SIG-M5 (cell line): Measurements from ENCODE around the gene RCOR1.

Experiments used
- DNase-seq: peaks from one replicate; lab custom pipeline; 2025; lab: John Stamatoyannopoulos, UW

The RCOR1 gene

GRCh38 chr14:102678394-102678793 is 85.9 kb downstream of the RCOR1 start:
- DNase-seq: no peak

GRCh38 chr14:102683399-102684297 is 91.2 kb downstream of the RCOR1 start:
- no peak for DNase-seq

- no peak for DNase-seq
Observed at GRCh38 chr14:102684298-102684663, 91.8 kb downstream of the RCOR1 start.

- no peak for DNase-seq
Observed at GRCh38 chr14:102686196-102686801, 93.8 kb downstream of the RCOR1 start.

- DNase-seq: no peak
Observed at GRCh38 chr14:102688290-102688689, 95.8 kb downstream of the RCOR1 start.

GRCh38 chr14:102690509-102691286 is 98.2 kb downstream of the RCOR1 start:
- DNase-seq: no peak

- no peak for DNase-seq
Observed at GRCh38 chr14:102691763-102692162, 99.3 kb downstream of the RCOR1 start.

- no peak for DNase-seq
Observed at GRCh38 chr14:102692334-102692733, 99.9 kb downstream of the RCOR1 start.

GRCh38 chr14:102693006-102693755 is 100.7 kb downstream of the RCOR1 start:
- DNase-seq: no peak

- no peak for DNase-seq
Observed at GRCh38 chr14:102694530-102695166, 102.2 kb downstream of the RCOR1 start.

- DNase-seq: no peak
Observed at GRCh38 chr14:102695167-102695555, 102.7 kb downstream of the RCOR1 start.

- DNase-seq: no peak
Observed at GRCh38 chr14:102696332-102696731, 103.9 kb downstream of the RCOR1 start.

- no peak for DNase-seq
Observed at GRCh38 chr14:102696856-102697495, 104.5 kb downstream of the RCOR1 start.

GRCh38 chr14:102697501-102697900 is 105.1 kb downstream of the RCOR1 start:
- DNase-seq: no peak

- no peak for DNase-seq
Observed at GRCh38 chr14:102699416-102700110, 107.1 kb downstream of the RCOR1 start.

GRCh38 chr14:102708494-102708893 is 116.0 kb downstream of the RCOR1 start:
- DNase-seq: no peak

- DNase-seq: no peak
Observed at GRCh38 chr14:102711207-102711606, 118.8 kb downstream of the RCOR1 start.

- DNase-seq: no peak
Observed at GRCh38 chr14:102711946-102712345, 119.5 kb downstream of the RCOR1 start.

- DNase-seq: no peak
Observed at GRCh38 chr14:102717276-102717675, 124.8 kb downstream of the RCOR1 start.

- DNase-seq: no peak
Observed at GRCh38 chr14:102722646-102723045, 130.2 kb downstream of the RCOR1 start.
